H7 (cell line): ENCODE measurements around the gene TDRD12. TPM values are rescaled to one million over a fixed set of nuclear protein-coding genes. Genes with fewer than 3 reads are reported as not detected.
A peak's percentile ranks its signal among the peaks of the same experiment; 100 is the strongest.
"Not testable (repeated sequence)": the region's sequence is repeated elsewhere in the genome, so short reads cannot be mapped to it uniquely, and the experiment has no call there.

Experiments
- DNase-seq: peaks from one replicate; pipeline ENCODE4 v3.0.0; 2012
- H3K27me3 ChIP-seq: 2 replicates; pipeline ENCODE4 v1.6.0; 2011; ENCODE audit warnings: mild to moderate bottlenecking, low read length; ENCODE audit not compliant: control insufficient read depth, insufficient read depth
- H3K36me3 ChIP-seq: replicated peaks from 2 replicates; pipeline ENCODE4 v1.5.1; 2011; ENCODE audit warnings: low read length; ENCODE audit not compliant: control insufficient read depth, insufficient read depth
- H3K4me3 ChIP-seq: 2 replicates; pipeline ENCODE4 v1.5.1; 2011; ENCODE audit warnings: low read depth, mild to moderate bottlenecking, control low read depth, low read length, moderate library complexity; ENCODE audit not compliant: insufficient read depth
- total RNA-seq: library from RNA; depleted of rRNA; stranded (reverse); fragments of >200 nt; shearing (Covaris generic); gene quantifications from 2 replicates; pipeline ENCODE4 v1.2.3, GENCODE V29; 2014

TDRD12 gene
- total RNA-seq, 1 experiment from 2014 or later = 0.55 TPM

- H3K27me3 ChIP-seq = peaks cover 7% of the 10 kb centered on the region
- no peak overlapping the region for H3K4me3 ChIP-seq
- no peaks in the 10 kb centered on the region for H3K36me3 ChIP-seq
- DNase-seq = no peak
These were observed 32.6 kb upstream of the TDRD12 start for GRCh38 chr19:32686847-32687475.

GRCh38 chr19:32687681-32688080 lies 31.9 kb upstream of the TDRD12 start:
- DNase-seq = no peak
- H3K27me3 ChIP-seq = peaks cover 13% of the 10 kb centered on the region
- no peaks in the 10 kb centered on the region for H3K36me3 ChIP-seq
- H3K4me3 ChIP-seq = no peak overlapping the region

GRCh38 chr19:32688311-32688710 lies 31.3 kb upstream of the TDRD12 start:
- Histone ChIP-seq H3K4me3 (no peak overlapping the region), H3K27me3 (peaks cover 16% of the 10 kb centered on the region), H3K36me3 (no peaks in the 10 kb centered on the region)
- DNase-seq = no peak

GRCh38 chr19:32691291-32691951 lies 28.1 kb upstream of the TDRD12 start, which contains the start of gene NUDT19:
Gene NUDT19 (plus strand): TSS chr19:32691821. CDS start chr19:32691961, 140 bp downstream.
- H3K4me3 ChIP-seq = peak within 1 kb of the TSS; percentile 45

GRCh38 chr19:32691952-32692726 lies 27.4 kb upstream of the TDRD12 start:
- Histone ChIP-seq H3K27me3 (peaks cover 16% of the 10 kb centered on the region), H3K4me3 (peak overlapping the region; percentile 45), H3K36me3 (no peaks in the 10 kb centered on the region)
- DNase-seq = peak; percentile 84

More at GRCh38 chr19:32691291-32691951, 28.1 kb upstream of the TDRD12 start, which contains the start of gene NUDT19:
- Histone ChIP-seq H3K27me3 (peaks cover 16% of the 10 kb centered on the region), H3K36me3 (no peaks in the 10 kb centered on the region)
- DNase-seq = peak; percentile 23

GRCh38 chr19:32692727-32693061 lies 26.9 kb upstream of the TDRD12 start:
- peaks cover 16% of the 10 kb centered on the region for H3K27me3 ChIP-seq
- no peaks in the 10 kb centered on the region for H3K36me3 ChIP-seq
- no peak for DNase-seq
- peak overlapping the region; percentile 45 for H3K4me3 ChIP-seq

- H3K27me3 ChIP-seq = peaks cover 16% of the 10 kb centered on the region
- not testable (repeated sequence) for DNase-seq, H3K4me3 ChIP-seq, H3K36me3 ChIP-seq
These were observed 26.1 kb upstream of the TDRD12 start for GRCh38 chr19:32693151-32694108.

GRCh38 chr19:32694316-32694715 lies 25.3 kb upstream of the TDRD12 start:
- H3K4me3 ChIP-seq, DNase-seq, H3K36me3 ChIP-seq: not testable (repeated sequence)
- H3K27me3 ChIP-seq = peaks cover 16% of the 10 kb centered on the region

- DNase-seq, H3K36me3 ChIP-seq, H3K4me3 ChIP-seq: not testable (repeated sequence)
- peaks cover 16% of the 10 kb centered on the region for H3K27me3 ChIP-seq
These were observed 24.7 kb upstream of the TDRD12 start for GRCh38 chr19:32694851-32695250.

GRCh38 chr19:32695506-32695905 lies 24.1 kb upstream of the TDRD12 start:
- not testable (repeated sequence) for H3K36me3 ChIP-seq, DNase-seq, H3K4me3 ChIP-seq
- H3K27me3 ChIP-seq = peaks cover 16% of the 10 kb centered on the region

- not testable (repeated sequence) for H3K27me3 ChIP-seq
These were observed 22.8 kb upstream of the TDRD12 start for GRCh38 chr19:32696771-32697170.

GRCh38 chr19:32700129-32700528 lies 19.4 kb upstream of the TDRD12 start:
- H3K4me3 ChIP-seq, DNase-seq, H3K36me3 ChIP-seq, H3K27me3 ChIP-seq: not testable (repeated sequence)

More at GRCh38 chr19:32696771-32697170, 22.8 kb upstream of the TDRD12 start:
- not testable (repeated sequence) for DNase-seq, H3K4me3 ChIP-seq, H3K36me3 ChIP-seq

GRCh38 chr19:32702010-32702409 lies 17.6 kb upstream of the TDRD12 start:
- Histone ChIP-seq H3K27me3 (no peaks in the 10 kb centered on the region), H3K4me3 (no peak overlapping the region), H3K36me3 (no peaks in the 10 kb centered on the region)
- no peak for DNase-seq

GRCh38 chr19:32704006-32704405 lies 15.6 kb upstream of the TDRD12 start:
- H3K27me3 ChIP-seq, H3K4me3 ChIP-seq, H3K36me3 ChIP-seq, DNase-seq: not testable (repeated sequence)
